GM23338 (cell line): Measurements from ENCODE around the gene SPATS2.

Experiments used
- CTCF ChIP-seq, 2 experiments: fragments of 200-600 bp in 1 of 2; sonication (generic) in 1 of 2; conservative IDR thresholded peaks; 2 replicates each; pipeline versions ENCODE4 v1.5.1 to v1.6.1; 2016 to 2017; ENCODE audit warnings: antibody characterized with exemption in 2 of 2, low read depth in 2 of 2, mild to moderate bottlenecking in 2 of 2, moderate library complexity in 1 of 2
- EZH2 ChIP-seq: fragments of 200-600 bp; sonication (generic); IDR thresholded peaks from one replicate; pipeline ENCODE4 v1.8.0; 2017; ENCODE audit warnings: antibody characterized with exemption, mild to moderate bottlenecking, low read depth; ENCODE audit not compliant: unreplicated experiment
- NANOG ChIP-seq: IDR thresholded peaks from 2 replicates; pipeline ENCODE4 v1.6.1; 2016; ENCODE audit warnings: antibody characterized with exemption, borderline replicate concordance
- POLR2AphosphoS5 ChIP-seq: IDR thresholded peaks from 2 replicates; pipeline ENCODE4 v1.6.1; 2016; ENCODE audit warnings: antibody characterized with exemption, low read depth
- REST ChIP-seq: IDR thresholded peaks from one replicate; pipeline ENCODE4 v1.6.1; 2018; ENCODE audit warnings: antibody characterized with exemption; ENCODE audit not compliant: unreplicated experiment
- ZNF331 ChIP-seq: fragments of 250-450 bp; sonication (Bioruptor Pico); IDR thresholded peaks from 2 replicates; pipeline ENCODE4 v1.5.0; 2020; ENCODE audit warnings: low read depth, mild to moderate bottlenecking, moderate library complexity

GRCh38 chr12:49349266-49349665 lies 18.0 kb upstream of the SPATS2 start:
- TF ChIP-seq CTCF (conservative IDR thresholded peaks at IDR 0.05; ENCODE audit: low read depth in 2 of 2) (no peak), POLR2AphosphoS5 (no peak), NANOG (no peak), ZNF331 (CRISPR knock-in tag) (no peak), REST (no peak), EZH2 (no peak)
